Measurements from ENCODE around the gene FUT4.

GRCh38 chr11:94537031-94537600 lies 6.6 kb upstream of the FUT4 start:
- TF ChIP-seq CTCF (IDR thresholded peaks at IDR 0.05): no peak
- no peak for TF ChIP-seq POLR2A (IDR thresholded peaks at IDR 0.05)

All from body of pancreas (tissue), 4 donors.